ENCODE measurements around the gene OVCH1.

The OVCH1 gene

DNA sequence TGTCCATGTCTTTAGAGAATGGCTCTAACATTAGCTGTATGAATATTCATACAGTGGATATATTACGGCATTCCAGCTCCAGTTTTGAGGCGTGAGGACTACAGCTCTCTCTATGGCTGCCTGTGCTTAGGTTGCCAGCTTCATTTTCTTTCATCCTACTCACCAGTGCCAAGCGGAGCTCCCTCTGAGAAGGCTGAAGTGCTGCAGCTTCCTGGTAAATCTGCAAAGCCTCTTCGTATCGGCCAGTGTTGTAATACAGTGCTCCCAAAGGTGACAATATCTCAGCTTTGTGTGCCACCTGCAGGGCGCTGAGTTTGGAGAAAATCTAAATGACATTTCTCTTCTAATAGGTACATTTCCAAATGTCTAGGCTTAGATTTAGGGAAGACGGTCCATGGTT is 19.8 kb upstream of the OVCH1 start:
- peaks cover 21% of the 10 kb centered on the region for H3K27me3 Mint-ChIP-seq
- H3K36me3 Mint-ChIP-seq, result no peaks in the 10 kb centered on the region
- H3K4me3 Mint-ChIP-seq, result no peak overlapping the region
- ATAC-seq, result no peak
- H3K9me3 Mint-ChIP-seq, result no peaks in the 10 kb centered on the region
- H3K4me1 Mint-ChIP-seq, result no peaks in the 10 kb centered on the region
- H3K27ac Mint-ChIP-seq, result no peak overlapping the region

DNA sequence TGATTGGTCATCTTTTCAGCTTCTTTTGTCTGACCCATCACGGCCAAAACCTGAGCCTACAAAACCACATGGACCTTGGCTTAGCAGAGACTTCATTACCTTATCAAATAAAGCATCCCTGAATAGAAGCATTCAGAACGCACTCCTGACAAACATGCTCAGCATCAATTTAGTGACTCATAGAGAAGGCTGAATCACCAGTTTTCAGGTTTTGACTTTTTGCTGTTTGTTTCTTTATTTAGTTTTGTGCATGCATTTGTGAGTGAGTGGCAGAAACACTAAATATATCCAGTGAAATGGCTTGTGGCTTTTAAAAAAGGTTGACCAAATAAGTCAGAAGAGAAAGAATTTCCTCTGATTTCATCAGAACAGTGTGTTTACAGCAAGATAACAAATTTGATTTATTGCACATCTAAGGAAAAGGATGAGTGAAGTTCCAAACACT is 19.0 kb upstream of the OVCH1 start:
- Mint-ChIP-seq H3K27me3 (peaks cover 21% of the 10 kb centered on the region), H3K4me3 (no peak overlapping the region), H3K27ac (no peak overlapping the region), H3K36me3 (no peaks in the 10 kb centered on the region), H3K4me1 (no peaks in the 10 kb centered on the region), H3K9me3 (no peaks in the 10 kb centered on the region)
- ATAC-seq, result no peak

DNA sequence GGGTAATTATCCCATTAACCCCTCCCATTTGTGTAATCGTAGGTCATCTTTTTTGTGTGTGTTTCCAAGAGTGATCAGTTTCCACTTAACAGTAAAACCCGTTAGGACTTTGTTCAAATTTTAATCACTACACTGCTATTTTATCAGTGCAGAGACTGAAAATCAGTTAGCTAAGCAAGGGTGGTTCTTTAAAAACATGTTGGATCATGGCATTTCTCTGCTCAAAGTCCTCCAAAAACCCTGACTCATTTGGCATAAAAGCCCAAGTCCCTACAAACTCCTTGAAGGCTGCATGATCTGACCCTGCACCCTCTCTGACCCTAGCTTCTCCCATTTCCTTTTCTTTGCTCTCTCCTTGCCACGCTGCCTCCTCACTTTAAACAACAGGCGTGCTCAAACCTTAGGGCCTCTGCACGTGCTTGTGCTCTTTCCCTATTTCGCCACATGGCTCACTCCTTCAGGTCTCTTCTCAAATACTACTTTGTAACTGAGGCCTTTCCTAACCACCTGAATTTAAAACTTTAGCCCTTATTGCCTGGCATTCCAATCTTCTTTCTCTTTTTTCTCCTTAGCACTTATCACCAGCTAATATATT is 13.2 kb upstream of the OVCH1 start:
- no peak for ATAC-seq
- no peak overlapping the region for H3K27ac Mint-ChIP-seq
- H3K27me3 Mint-ChIP-seq, result peaks cover 31% of the 10 kb centered on the region
- no peaks in the 10 kb centered on the region for H3K36me3 Mint-ChIP-seq
- H3K9me3 Mint-ChIP-seq, result no peaks in the 10 kb centered on the region
- no peaks in the 10 kb centered on the region for H3K4me1 Mint-ChIP-seq
- no peak overlapping the region for H3K4me3 Mint-ChIP-seq

DNA sequence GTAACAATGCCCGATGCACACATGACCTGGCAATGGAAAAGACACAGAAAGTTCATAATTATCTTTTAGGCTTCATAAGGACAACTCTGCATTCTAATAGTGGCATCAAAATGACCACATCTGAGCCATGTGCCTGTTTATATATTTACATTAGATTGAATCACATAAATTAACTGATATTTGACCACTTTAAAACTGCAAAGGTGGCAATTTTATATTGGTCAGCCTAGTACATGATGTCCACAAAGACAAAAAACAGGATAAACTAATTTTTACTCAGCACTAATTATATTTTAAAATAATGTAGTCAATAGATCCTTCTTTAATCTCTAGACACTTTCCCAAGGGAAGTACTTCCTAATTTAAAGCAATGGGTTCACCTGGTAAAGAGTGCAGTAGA is 12.0 kb upstream of the OVCH1 start:
- Mint-ChIP-seq H3K27me3 (peaks cover 20% of the 10 kb centered on the region), H3K4me1 (no peaks in the 10 kb centered on the region), H3K9me3 (no peaks in the 10 kb centered on the region), H3K4me3 (no peak overlapping the region), H3K36me3 (no peaks in the 10 kb centered on the region), H3K27ac (no peak overlapping the region)
- ATAC-seq, result no peak

DNA sequence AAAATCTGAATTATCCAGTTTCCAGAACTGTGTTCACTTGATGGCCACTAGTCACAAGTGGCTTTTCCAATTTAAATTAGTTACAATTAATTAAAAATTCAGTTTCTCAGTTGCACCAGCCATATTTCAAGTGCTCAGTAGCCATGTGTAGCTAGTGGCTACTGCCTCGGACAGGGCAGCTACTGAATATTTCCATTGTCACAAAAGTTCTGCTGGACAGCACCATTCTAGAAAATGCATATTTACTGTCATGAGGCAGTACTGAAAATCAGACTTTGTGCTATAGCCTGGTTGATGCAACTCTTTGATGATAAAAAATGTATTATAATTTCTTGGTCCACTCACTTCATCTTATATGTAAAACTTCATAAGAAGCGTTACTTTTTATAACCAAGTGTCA is 11.5 kb upstream of the OVCH1 start:
- Mint-ChIP-seq H3K36me3 (no peaks in the 10 kb centered on the region), H3K9me3 (no peaks in the 10 kb centered on the region), H3K27ac (no peak overlapping the region), H3K4me1 (no peaks in the 10 kb centered on the region), H3K27me3 (peaks cover 18% of the 10 kb centered on the region), H3K4me3 (no peak overlapping the region)
- no peak for ATAC-seq

DNA sequence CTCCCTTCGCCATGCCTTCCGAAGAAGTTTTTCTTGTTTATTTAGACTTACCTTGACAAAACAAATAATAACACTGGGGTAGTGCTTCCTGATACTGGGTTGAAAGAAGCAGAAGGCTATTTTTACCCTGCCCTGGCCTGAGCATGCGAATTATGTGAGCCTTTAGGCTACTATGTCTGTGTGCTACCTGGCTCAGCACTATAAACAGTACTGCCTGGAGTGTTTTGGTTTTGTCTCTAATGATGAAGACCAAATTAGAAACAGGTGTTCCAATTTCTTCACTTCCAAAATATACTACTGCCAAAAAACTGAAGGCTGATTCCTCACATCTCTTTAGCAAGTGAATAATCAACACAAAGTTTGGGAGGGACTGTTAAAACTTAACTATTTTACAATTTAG is 7.6 kb upstream of the OVCH1 start:
- no peak overlapping the region for H3K27ac Mint-ChIP-seq
- peaks cover 7% of the 10 kb centered on the region for H3K4me1 Mint-ChIP-seq
- peaks cover 4% of the 10 kb centered on the region for H3K9me3 Mint-ChIP-seq
- H3K4me3 Mint-ChIP-seq, result no peak overlapping the region
- no peak for ATAC-seq
- peaks cover 11% of the 10 kb centered on the region for H3K27me3 Mint-ChIP-seq
- no peaks in the 10 kb centered on the region for H3K36me3 Mint-ChIP-seq

DNA sequence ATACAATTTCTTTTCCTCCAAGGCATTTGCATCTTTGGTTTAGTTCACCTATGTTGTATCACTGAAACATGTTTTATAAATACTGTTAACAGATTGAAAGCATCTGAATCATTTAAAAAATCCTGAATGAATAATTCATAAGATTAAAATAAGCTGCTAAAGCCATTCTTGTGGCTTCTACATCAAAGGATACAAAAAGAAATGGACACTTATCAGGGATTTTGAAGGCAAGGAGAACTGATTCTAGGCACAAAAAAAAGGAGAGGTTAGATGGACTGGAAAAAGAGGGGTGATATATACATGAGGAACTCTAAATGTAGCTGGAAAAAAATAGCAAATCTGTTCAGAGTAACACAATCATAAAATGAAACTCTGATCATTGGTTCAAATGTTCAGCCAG is 5.8 kb upstream of the OVCH1 start:
- Mint-ChIP-seq H3K27me3 (peaks cover 11% of the 10 kb centered on the region), H3K36me3 (no peaks in the 10 kb centered on the region), H3K4me1 (peaks cover 10% of the 10 kb centered on the region), H3K4me3 (no peak overlapping the region), H3K9me3 (peaks cover 4% of the 10 kb centered on the region), H3K27ac (no peak overlapping the region)
- ATAC-seq, result no peak

DNA sequence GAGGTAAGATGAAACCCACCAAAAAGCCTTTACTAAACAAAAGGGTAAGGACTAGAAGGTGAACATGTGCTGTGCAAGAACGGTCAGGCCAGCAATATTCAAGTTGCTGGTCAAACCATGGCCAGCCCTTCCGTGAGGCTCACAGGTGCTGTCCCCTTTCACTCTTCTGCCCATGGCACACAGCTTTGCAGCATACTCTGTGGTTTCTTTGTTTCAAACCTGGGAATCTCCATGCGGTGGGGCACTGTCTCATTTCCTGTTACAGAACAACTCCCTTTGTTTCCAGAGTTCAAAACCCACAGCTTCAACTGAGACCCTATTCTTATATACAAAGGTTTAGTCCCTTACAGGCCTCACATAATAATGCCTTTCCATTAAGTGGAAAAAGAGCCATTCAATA is 1.7 kb upstream of the OVCH1 start:
- no peak for ATAC-seq
- Mint-ChIP-seq H3K36me3 (no peaks in the 10 kb centered on the region), H3K27ac (no peak overlapping the region), H3K27me3 (peaks cover 9% of the 10 kb centered on the region), H3K4me1 (peaks cover 10% of the 10 kb centered on the region), H3K4me3 (no peak overlapping the region), H3K9me3 (peaks cover 4% of the 10 kb centered on the region)

DNA sequence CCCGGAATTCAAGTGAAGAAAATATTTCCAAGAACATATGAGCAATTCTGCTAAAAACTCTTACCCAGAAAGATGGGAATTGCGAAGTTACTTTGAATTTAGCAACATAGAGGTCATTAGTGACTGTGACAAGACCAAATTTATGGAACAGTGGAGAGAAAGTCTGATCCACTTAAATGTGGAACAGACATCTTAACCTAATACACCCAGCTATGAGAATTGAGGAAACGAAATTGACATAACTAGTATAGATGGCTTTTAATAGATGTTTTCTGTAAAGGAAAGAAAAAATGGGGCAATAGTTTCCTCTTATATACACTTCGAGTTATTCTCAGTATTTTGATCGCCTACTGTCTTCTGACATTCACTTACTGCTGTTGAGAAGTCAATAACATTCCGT is 4.6 kb downstream of the OVCH1 start:
- Mint-ChIP-seq H3K4me3 (no peak overlapping the region), H3K27me3 (peaks cover 18% of the 10 kb centered on the region), H3K27ac (no peak overlapping the region), H3K36me3 (no peaks in the 10 kb centered on the region), H3K4me1 (no peaks in the 10 kb centered on the region), H3K9me3 (no peaks in the 10 kb centered on the region)
- no peak for ATAC-seq

DNA sequence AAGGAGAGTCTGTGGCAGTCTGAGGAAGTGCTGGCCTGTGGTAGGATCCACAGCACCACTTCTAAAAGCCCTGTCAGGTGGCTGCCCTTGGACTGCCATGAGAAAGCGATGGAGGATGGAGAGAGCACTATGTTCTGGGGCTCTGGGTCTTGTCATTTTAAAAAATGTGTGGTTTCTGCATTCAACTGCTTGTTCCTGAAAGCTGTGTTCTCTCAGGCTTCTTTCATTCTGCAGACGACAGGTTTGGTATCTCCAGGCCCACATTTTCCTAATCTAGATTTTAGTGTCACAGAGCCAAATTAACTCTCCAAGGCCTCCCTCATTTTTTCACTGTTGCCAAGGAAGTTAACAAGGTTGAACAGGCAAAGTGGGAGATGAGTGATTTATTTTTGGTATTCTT is 10.5 kb downstream of the OVCH1 start:
- Mint-ChIP-seq H3K4me1 (no peaks in the 10 kb centered on the region), H3K4me3 (no peak overlapping the region), H3K27me3 (peaks cover 23% of the 10 kb centered on the region)

DNA sequence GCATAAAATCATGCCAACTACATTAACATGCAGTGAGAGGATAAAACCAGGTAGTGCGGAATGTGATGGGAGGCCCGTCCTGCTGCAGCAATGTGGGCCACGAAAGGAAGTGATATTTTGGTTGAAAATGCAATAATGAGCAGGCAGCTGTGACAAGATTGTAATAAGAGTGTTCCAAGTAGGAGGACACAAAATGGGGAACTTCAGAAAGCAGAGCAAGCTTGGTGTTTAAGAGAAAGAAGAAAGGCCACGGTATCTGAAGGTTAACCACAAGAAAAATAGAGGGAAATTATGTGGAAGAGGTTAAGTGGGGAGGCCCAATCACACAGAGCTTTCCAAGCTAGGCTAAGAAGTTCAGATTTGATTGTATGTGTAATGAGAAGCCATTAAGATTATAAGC is 34.3 kb downstream of the OVCH1 start:
- no peaks in the 10 kb centered on the region for H3K9me3 Mint-ChIP-seq
- no peaks in the 10 kb centered on the region for H3K4me1 Mint-ChIP-seq
- no peaks in the 10 kb centered on the region for H3K27me3 Mint-ChIP-seq
- no peak for ATAC-seq
- no peak overlapping the region for H3K27ac Mint-ChIP-seq
- H3K36me3 Mint-ChIP-seq, result no peaks in the 10 kb centered on the region
- H3K4me3 Mint-ChIP-seq, result no peak overlapping the region

More for the DNA sequence above, 10.5 kb downstream of the OVCH1 start:
- ATAC-seq, result no peak
- H3K9me3 Mint-ChIP-seq, result no peaks in the 10 kb centered on the region
- H3K27ac Mint-ChIP-seq, result no peak overlapping the region
- H3K36me3 Mint-ChIP-seq, result no peaks in the 10 kb centered on the region

DNA sequence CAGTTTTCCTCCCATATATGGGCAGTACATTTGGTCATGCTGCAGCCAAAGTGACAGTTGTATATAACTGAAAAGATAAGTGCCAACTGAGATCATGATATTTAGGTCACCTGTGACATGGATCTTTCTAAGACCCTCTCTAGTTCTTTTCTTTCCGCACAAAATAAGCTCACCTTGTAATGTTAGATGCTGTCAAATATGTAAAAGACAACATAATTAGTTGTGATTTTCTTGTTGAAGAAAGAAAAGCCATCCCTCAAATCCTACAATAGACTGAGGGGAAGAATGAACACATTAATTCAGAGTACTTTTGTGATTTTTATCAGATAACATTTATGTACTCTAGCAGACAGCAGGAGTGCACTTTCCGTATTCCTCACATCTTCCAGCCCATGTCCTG is 37.4 kb downstream of the OVCH1 start:
- no peak overlapping the region for H3K27ac Mint-ChIP-seq
- ATAC-seq, result no peak
- no peak overlapping the region for H3K4me3 Mint-ChIP-seq

DNA sequence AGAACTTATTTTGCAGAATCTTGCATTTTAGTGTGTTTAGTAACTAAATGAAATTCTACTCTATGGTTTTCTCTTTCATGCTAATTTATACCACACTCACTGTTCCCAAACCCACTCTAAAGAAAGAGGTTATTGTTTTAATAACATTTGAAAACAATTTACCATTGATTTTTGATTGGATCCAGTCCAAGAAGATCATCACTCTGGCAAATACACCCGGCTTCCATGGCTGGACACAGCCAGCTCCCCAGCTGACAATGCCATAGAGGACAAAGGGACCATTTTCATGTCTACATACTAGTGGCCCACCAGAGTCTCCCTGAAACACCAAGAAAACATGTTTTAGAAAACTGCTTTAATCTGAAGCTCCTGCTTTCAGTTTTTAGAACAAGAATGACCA is 42.4 kb downstream of the OVCH1 start:
- Mint-ChIP-seq H3K9me3 (peaks cover 3% of the 10 kb centered on the region), H3K27ac (no peak overlapping the region), H3K4me3 (no peak overlapping the region), H3K27me3 (no peaks in the 10 kb centered on the region), H3K36me3 (no peaks in the 10 kb centered on the region), H3K4me1 (no peaks in the 10 kb centered on the region)
- no peak for ATAC-seq

More for the DNA sequence above, 37.4 kb downstream of the OVCH1 start:
- Mint-ChIP-seq H3K9me3 (no peaks in the 10 kb centered on the region), H3K27me3 (no peaks in the 10 kb centered on the region), H3K36me3 (no peaks in the 10 kb centered on the region), H3K4me1 (no peaks in the 10 kb centered on the region)

DNA sequence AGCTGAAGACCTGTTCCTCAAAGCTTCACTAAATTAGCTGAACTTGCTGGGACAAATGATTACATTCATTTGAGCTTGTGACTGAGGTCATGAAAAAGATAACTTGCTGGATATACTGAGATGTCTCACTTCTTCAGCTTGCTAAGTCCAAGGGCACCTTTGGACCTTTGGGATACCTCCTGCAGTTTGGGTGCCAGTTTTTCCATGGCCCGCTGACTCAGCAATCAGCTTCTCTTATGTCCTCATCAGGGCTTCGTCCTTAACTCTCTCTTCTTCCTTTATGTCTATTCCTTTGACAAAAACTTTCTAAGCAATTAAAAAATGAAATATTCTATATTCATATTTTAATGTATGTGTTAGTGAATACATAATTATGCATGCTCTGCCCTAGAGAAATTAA is 45.6 kb downstream of the OVCH1 start:
- ATAC-seq, result no peak
- no peak overlapping the region for H3K27ac Mint-ChIP-seq
- H3K27me3 Mint-ChIP-seq, result no peaks in the 10 kb centered on the region
- H3K4me1 Mint-ChIP-seq, result no peaks in the 10 kb centered on the region
- no peak overlapping the region for H3K4me3 Mint-ChIP-seq
- H3K9me3 Mint-ChIP-seq, result peaks cover 5% of the 10 kb centered on the region
- no peaks in the 10 kb centered on the region for H3K36me3 Mint-ChIP-seq

DNA sequence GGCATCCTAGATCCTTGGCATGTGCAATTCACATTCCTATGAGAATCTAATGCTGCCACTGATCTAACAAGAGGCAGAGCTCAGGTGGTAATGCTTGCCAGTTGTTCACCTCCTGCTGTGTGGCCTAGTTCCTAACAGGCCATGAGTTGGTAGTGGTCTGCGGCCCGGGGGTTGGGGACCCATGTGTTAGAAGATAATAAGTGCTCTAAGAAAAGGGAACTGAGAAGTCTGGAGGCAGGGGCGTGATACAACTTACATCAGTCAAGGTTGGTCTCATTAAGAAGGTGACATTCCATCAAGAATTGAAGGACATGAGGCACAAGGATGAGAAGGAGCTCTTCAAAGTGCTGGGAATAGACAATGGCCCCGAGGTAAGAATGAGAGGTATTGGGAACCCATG is 49.3 kb downstream of the OVCH1 start:
- H3K9me3 Mint-ChIP-seq, result peaks cover 2% of the 10 kb centered on the region
- no peak overlapping the region for H3K4me3 Mint-ChIP-seq
- H3K27me3 Mint-ChIP-seq, result no peaks in the 10 kb centered on the region
- no peak for ATAC-seq
- H3K27ac Mint-ChIP-seq, result no peak overlapping the region
- no peaks in the 10 kb centered on the region for H3K36me3 Mint-ChIP-seq
- no peaks in the 10 kb centered on the region for H3K4me1 Mint-ChIP-seq

DNA sequence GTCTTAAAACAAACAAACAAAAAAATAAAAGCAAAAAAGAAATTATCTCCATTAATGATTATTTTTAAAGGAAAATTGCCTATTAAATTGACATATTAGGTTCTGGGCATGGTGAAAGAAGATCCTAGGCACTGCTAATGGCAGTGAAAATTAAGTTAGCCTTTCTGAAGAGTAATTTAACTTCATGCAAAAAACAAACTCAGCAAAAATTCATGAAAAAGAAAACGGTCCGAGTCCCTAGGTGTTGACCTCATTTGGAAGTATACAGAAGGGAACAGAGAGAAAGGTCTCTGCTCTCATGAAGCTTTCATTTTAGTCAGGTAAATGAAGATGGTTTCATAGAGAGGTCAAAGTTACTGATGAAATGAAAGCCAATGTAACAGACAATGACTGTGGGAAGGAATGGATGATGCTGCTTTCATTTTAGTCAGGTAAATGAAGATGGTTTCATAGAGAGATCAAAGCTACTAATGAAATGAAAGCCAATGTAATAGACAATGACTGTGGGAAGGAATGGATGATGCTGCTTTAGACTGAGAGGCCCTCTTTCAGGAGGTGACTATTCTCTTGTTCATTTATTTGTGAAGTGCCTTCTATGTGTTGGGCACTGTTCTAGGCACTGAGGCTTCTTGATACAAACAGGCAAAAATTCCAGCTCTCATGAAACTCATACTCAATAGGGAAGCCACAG is 50.1 kb downstream of the OVCH1 start:
- H3K4me1 Mint-ChIP-seq, result no peaks in the 10 kb centered on the region

More for the DNA sequence above, 50.1 kb downstream of the OVCH1 start:
- Mint-ChIP-seq H3K27ac (no peak overlapping the region), H3K36me3 (no peaks in the 10 kb centered on the region), H3K4me3 (no peak overlapping the region), H3K9me3 (peaks cover 2% of the 10 kb centered on the region), H3K27me3 (no peaks in the 10 kb centered on the region)
- ATAC-seq, result no peak
